Ovary (tissue), 9 donors: Measurements from ENCODE around the gene IGSF10. TPM values are rescaled to one million over a fixed set of nuclear protein-coding genes. Genes with fewer than 3 reads are reported as not detected.
A peak's percentile ranks its signal among the peaks of the same experiment; 100 is the strongest.

Experiments
- DNase-seq, 5 donors: peaks; one replicate each; pipeline ENCODE4 v3.0.0-alpha.2; 2019 to 2020
- H3K27ac ChIP-seq, 2 donors: fragments of 200-600 bp; one replicate each; pipeline versions ENCODE4 v1.5.1 to v1.8.0; 2019 to 2022
- H3K27me3 ChIP-seq: fragments of 200-600 bp; one replicate; pipeline ENCODE4 v1.8.0; 2022
- H3K36me3 ChIP-seq: fragments of 200-600 bp; sonication (generic); one replicate; pipeline ENCODE4 v1.5.1; 2019
- H3K4me1 ChIP-seq: one replicate; pipeline ENCODE4 v1.8.1; 2013; ENCODE audit warnings: mild to moderate bottlenecking, moderate library complexity; ENCODE audit not compliant: insufficient read depth
- H3K4me3 ChIP-seq: fragments of 200-600 bp; sonication (generic); one replicate; pipeline ENCODE4 v1.5.1; 2017
- H3K9me3 ChIP-seq, 2 donors: fragments of 200-600 bp in 1 of 2; sonication (generic) in 1 of 2; one replicate each; pipeline versions ENCODE4 v1.5.1 to v1.8.1; 2013 to 2019; ENCODE audit warnings: mild to moderate bottlenecking in 1 of 2, moderate library complexity in 1 of 2
- EP300 ChIP-seq: sonication (generic); formaldehyde crosslinking; IDR thresholded peaks from one replicate; pipeline ENCODE4 v1.6.1; 2017; ENCODE audit warnings: antibody characterized with exemption
- POLR2A ChIP-seq: fragments of 450-650 bp; IDR thresholded peaks from one replicate; pipeline ENCODE4 v1.6.1; 2017; ENCODE audit warnings: antibody characterized with exemption, mild to moderate bottlenecking, moderate library complexity
- WGBS, 3 donors: extraction: QIAGEN DNeasy Blood & Tissue Kit in 1 of 3; methylation state at CpG; one replicate each; pipeline versions ENCODE4 v1.1.5 to v1.1.7; 2013 to 2017; 5-methylcytosine and 5-hydroxymethylcytosine counted together
- intact Hi-C, 4 donors: fragments of 100-400 bp; cut with DNase I; formaldehyde crosslinking; loops; one replicate each; pipeline versions ENCODE4 v1.11.0 to v1.15.1; 2022 to 2023
- polyA plus RNA-seq, 2 donors: library from polyadenylated mRNA; stranded (reverse); fragments of 200-250 nt in 1 of 2; fragments of 350-450 nt in 1 of 2; fragmentation: Illumina TruSeq in 1 of 2; extraction: RNeasy Lipid Tissue Mini Kit (QIAGEN cat#74804) in 1 of 2; gene quantifications; one replicate each; pipeline ENCODE4 v1.2.3, GENCODE V29; 2013 to 2014
- total RNA-seq, 7 donors: library from RNA; depleted of rRNA in 2 of 7; stranded (reverse); fragments of >200 nt in 2 of 7; fragmentation: NEBNext Ultra II Directional in 3 of 7; extraction: Animal tissue kit (Norgen Biotek cat#: 25700) in 3 of 7; gene quantifications; one replicate each; pipeline versions ENCODE4 v1.1.0 to v1.2.4, GENCODE V29; 2016 to 2023
- TF ChIP-seq, protein P1 (sequence below), 3 donors: fragments of 450-650 bp in 2 of 3; fragments of 200-600 bp in 1 of 3; IDR thresholded peaks; one replicate each; pipeline versions ENCODE4 v1.5.1 to v1.8.0; 2016 to 2022; ENCODE audit warnings: antibody characterized with exemption in 3 of 3, mild to moderate bottlenecking in 1 of 3
- donor health status: DM: no; HTN: no; CAD: no; lungs with moderate emphysema.
- donor health status: DM: no; HTN: no; CAD: no.
- donor health status: Bipolar disorder and iron deficiency.
- donor health status: DM: yes; HTN: yes; CAD: no.
- donor health status: DM: no; HTN: no; CAD: no.
- donor health status: DM: yes; HTN: yes; CAD: no.

Gene IGSF10
- total and polyA plus RNA-seq, 9 donors = 12.1 to 59.5 (median 34.3) TPM

- Histone ChIP-seq H3K36me3 (no peaks in the 10 kb centered on the region), H3K27me3 (no peaks in the 10 kb centered on the region), H3K4me1 (no peaks in the 10 kb centered on the region), H3K27ac (no peak overlapping the region), H3K9me3 (no peaks in the 10 kb centered on the region), H3K4me3 (no peak overlapping the region)
- 88 to 93% (median 88%) methylated on average over 1 of the region's 1 CpG for WGBS, 3 donors
- intact Hi-C loops = no loop called here
- no peak for DNase-seq
- TF ChIP-seq, protein P1, sequence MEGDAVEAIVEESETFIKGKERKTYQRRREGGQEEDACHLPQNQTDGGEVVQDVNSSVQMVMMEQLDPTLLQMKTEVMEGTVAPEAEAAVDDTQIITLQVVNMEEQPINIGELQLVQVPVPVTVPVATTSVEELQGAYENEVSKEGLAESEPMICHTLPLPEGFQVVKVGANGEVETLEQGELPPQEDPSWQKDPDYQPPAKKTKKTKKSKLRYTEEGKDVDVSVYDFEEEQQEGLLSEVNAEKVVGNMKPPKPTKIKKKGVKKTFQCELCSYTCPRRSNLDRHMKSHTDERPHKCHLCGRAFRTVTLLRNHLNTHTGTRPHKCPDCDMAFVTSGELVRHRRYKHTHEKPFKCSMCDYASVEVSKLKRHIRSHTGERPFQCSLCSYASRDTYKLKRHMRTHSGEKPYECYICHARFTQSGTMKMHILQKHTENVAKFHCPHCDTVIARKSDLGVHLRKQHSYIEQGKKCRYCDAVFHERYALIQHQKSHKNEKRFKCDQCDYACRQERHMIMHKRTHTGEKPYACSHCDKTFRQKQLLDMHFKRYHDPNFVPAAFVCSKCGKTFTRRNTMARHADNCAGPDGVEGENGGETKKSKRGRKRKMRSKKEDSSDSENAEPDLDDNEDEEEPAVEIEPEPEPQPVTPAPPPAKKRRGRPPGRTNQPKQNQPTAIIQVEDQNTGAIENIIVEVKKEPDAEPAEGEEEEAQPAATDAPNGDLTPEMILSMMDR (IDR thresholded peaks at IDR 0.05) = no peak
- no peak for TF ChIP-seq EP300
- TF ChIP-seq POLR2A = no peak
These were observed 6.2 kb upstream of the IGSF10 start for GRCh38 chr3:151467069-151467468.

DNA sequence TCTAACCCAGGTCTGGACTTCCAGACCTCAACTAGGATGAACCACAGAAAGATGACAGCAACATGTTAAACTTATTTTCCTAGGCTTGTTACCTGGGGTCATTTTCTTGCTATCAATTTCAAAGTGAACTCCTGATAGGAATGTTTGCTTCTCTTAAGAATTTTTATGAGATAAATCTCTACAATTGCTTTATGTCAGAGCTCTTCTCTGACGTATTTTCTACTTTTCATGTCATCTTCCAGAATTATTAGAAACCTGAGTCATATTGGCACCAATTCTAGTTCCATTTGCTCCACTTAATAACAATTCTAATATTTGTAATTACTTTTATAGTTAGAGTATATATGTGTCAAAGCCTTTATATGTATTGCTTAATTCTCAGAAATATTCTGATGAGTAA, 2.1 kb upstream of the IGSF10 start:
- Histone ChIP-seq H3K4me1 (no peaks in the 10 kb centered on the region), H3K9me3 (no peaks in the 10 kb centered on the region), H3K27ac (no peak overlapping the region), H3K36me3 (no peaks in the 10 kb centered on the region), H3K27me3 (no peaks in the 10 kb centered on the region), H3K4me3 (no peak overlapping the region)
- DNase-seq = no peak
- TF ChIP-seq EP300 (no peak), POLR2A (no peak)
- TF ChIP-seq, protein P1 (IDR thresholded peaks at IDR 0.05) = no peak
- intact Hi-C loops = no loop called here
- WGBS, 3 donors = 24 to 90% (median 81%) methylated on average over 1 of the region's 1 CpG

DNA sequence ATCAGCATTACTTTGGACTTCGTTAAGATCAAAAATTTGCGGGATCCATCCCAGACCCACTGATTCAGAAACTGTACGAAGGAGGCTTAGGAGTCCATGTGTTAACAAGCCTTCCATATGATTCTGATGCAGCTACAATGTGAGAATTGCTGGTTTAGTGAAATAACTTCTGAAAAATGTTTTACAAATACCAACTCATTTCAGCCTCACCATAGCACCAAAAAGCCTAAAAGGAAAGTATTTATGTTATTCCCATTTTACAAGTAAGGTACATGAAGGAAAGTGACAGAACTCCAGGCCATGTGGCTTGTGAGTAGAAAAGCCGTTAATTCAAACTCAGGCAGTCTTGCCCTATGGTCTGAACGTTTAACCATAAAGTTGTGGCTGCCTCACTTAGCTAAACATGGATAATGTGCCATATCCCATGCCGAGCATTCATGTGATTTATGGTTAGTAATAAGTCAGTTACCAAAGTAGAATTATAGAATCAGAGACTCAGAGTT, 1.5 kb upstream of the IGSF10 start:
- no peaks in the 10 kb centered on the region for H3K27me3 ChIP-seq

DNA sequence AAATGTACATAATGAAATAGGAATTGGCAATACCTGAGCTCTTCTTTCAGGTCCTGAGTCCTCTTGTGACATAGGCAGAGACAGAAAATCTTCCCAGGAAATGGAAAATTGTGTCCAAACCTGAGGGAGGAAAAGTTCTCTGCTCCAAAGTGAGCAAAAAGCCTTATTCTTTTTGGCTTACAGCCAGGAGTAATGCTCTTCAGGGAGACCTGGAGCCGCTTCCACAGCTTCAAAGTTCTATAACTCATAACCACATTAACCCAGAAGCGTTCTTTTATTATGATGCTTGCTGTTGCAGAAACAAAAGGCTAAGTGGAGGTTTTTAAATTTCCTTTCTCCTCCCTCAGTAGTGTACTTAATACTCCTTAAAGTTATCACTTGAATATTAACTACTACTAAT, 633 bp downstream of the IGSF10 start:
- no peak for TF ChIP-seq EP300
- no peak for TF ChIP-seq POLR2A
- TF ChIP-seq, protein P1 (IDR thresholded peaks at IDR 0.05) = no peak
- Histone ChIP-seq H3K4me3 (peak overlapping the region; percentile 61), H3K27ac (peak overlapping the region in 1 of 2 donors; percentile 30)

More for the DNA sequence above, 1.5 kb upstream of the IGSF10 start:
- DNase-seq = no peak
- intact Hi-C loops = no loop called here
- WGBS, 3 donors = 85 to 92% (median 91%) methylated on average over 6 of the region's 6 CpGs
- TF ChIP-seq EP300 (no peak), POLR2A (no peak)
- TF ChIP-seq, protein P1 (IDR thresholded peaks at IDR 0.05) = no peak
- H3K36me3 ChIP-seq = no peaks in the 10 kb centered on the region
- H3K9me3 ChIP-seq = no peaks in the 10 kb centered on the region
- H3K27ac ChIP-seq = no peak overlapping the region
- H3K4me3 ChIP-seq = no peak overlapping the region
- H3K4me1 ChIP-seq = no peaks in the 10 kb centered on the region

More for the DNA sequence above, 633 bp downstream of the IGSF10 start:
- Histone ChIP-seq H3K36me3 (no peaks in the 10 kb centered on the region), H3K9me3 (no peaks in the 10 kb centered on the region), H3K4me1 (no peaks in the 10 kb centered on the region), H3K27me3 (no peaks in the 10 kb centered on the region)
- intact Hi-C loops = no loop called here
- DNase-seq = no peak
- WGBS, 3 donors = 31 to 64% (median 32%) methylated on average over 2 of the region's 2 CpGs
